H9 (cell line): ENCODE data around the gene TNFRSF6B. TPM values are rescaled to one million over a fixed set of nuclear protein-coding genes. Genes with fewer than 3 reads are reported as not detected.

Experiments
- DNase-seq: peaks from one replicate; pipeline ENCODE4 v3.0.0-alpha.2; 2017
- H2AFZ ChIP-seq: one replicate; pipeline ENCODE4 v1.6.1; 2013; ENCODE audit warnings: mild to moderate bottlenecking, low read length, control low read depth, moderate library complexity
- H2AK5ac ChIP-seq: 2 replicates; pipeline ENCODE4 v1.6.1; 2013; ENCODE audit warnings: low read length, control low read depth, mixed read lengths; ENCODE audit not compliant: insufficient read length
- H2BK120ac ChIP-seq: one replicate; pipeline ENCODE4 v1.6.1; 2013; ENCODE audit warnings: low read depth, mild to moderate bottlenecking, low read length, control low read depth, inconsistent platforms; ENCODE audit not compliant: poor library complexity, severe bottlenecking
- H2BK12ac ChIP-seq: 2 replicates; pipeline ENCODE4 v1.6.1; 2013; ENCODE audit warnings: low read length, control low read depth, mixed read lengths, low read depth; ENCODE audit not compliant: insufficient read length
- H2BK15ac ChIP-seq: 2 replicates; pipeline ENCODE4 v1.6.1; 2013; ENCODE audit warnings: low read depth, low read length, control low read depth
- H2BK20ac ChIP-seq: one replicate; pipeline ENCODE4 v1.6.1; 2013; ENCODE audit warnings: low read depth, mild to moderate bottlenecking, low read length, control low read depth, inconsistent platforms; ENCODE audit not compliant: poor library complexity, severe bottlenecking
- H2BK5ac ChIP-seq: 2 replicates; pipeline ENCODE4 v1.6.1; 2013; ENCODE audit warnings: low read length, control low read depth, mixed read lengths; ENCODE audit not compliant: insufficient read length
- H3K14ac ChIP-seq: 2 replicates; pipeline ENCODE4 v1.6.1; 2013; ENCODE audit warnings: low read length, control low read depth; ENCODE audit not compliant: insufficient read depth
- H3K18ac ChIP-seq: 2 replicates; pipeline ENCODE4 v1.6.1; 2013; ENCODE audit warnings: low read depth, mild to moderate bottlenecking, mixed read lengths, low read length, control low read depth; ENCODE audit not compliant: insufficient read length
- H3K23ac ChIP-seq: 2 replicates; pipeline ENCODE4 v1.6.1; 2013; ENCODE audit warnings: low read length, control low read depth, mixed read lengths, low read depth; ENCODE audit not compliant: insufficient read length
- H3K23me2 ChIP-seq: 2 replicates; pipeline ENCODE4 v1.6.1; 2013; ENCODE audit warnings: low read depth, mild to moderate bottlenecking, mixed read lengths, low read length, control low read depth; ENCODE audit not compliant: insufficient read length, poor library complexity, severe bottlenecking
- H3K27ac ChIP-seq: 2 replicates; pipeline ENCODE4 v1.5.1; 2013; ENCODE audit warnings: low read length, control low read depth, mixed read lengths, low read depth; ENCODE audit not compliant: insufficient read length
- H3K27me3 ChIP-seq: 2 replicates; pipeline ENCODE4 v1.6.1; 2013; ENCODE audit warnings: low read length, control low read depth, inconsistent platforms; ENCODE audit not compliant: insufficient read depth
- H3K4ac ChIP-seq: 2 replicates; pipeline ENCODE4 v1.6.1; 2013; ENCODE audit warnings: low read depth, mild to moderate bottlenecking, control low read depth, inconsistent platforms, low read length, moderate library complexity
- H3K4me1 ChIP-seq: 2 replicates; pipeline ENCODE4 v1.6.1; 2013; ENCODE audit warnings: low read length, control low read depth, inconsistent platforms; ENCODE audit not compliant: insufficient read depth
- H3K4me2 ChIP-seq: 2 replicates; pipeline ENCODE4 v1.6.1; 2013; ENCODE audit warnings: low read length, control low read depth, mixed read lengths; ENCODE audit not compliant: insufficient read length, insufficient read depth
- H3K56ac ChIP-seq: 2 replicates; pipeline ENCODE4 v1.6.1; 2013; ENCODE audit warnings: low read depth, mild to moderate bottlenecking, mixed read lengths, low read length, control low read depth; ENCODE audit not compliant: insufficient read length
- H3K79me1 ChIP-seq: 2 replicates; pipeline ENCODE4 v1.6.1; 2013; ENCODE audit warnings: low read depth, mild to moderate bottlenecking, moderate library complexity, low read length, control low read depth, inconsistent platforms; ENCODE audit not compliant: insufficient read depth, poor library complexity, severe bottlenecking
- H3K79me2 ChIP-seq: 2 replicates; pipeline ENCODE4 v1.6.1; 2013; ENCODE audit warnings: low read length, control low read depth, inconsistent platforms; ENCODE audit not compliant: insufficient read depth
- H3K9ac ChIP-seq: 2 replicates; pipeline ENCODE4 v1.6.1; 2013; ENCODE audit warnings: low read length, control low read depth, mixed read lengths; ENCODE audit not compliant: insufficient read length; ENCODE audit errors: extremely low read depth
- H3K9me3 ChIP-seq: one replicate; pipeline ENCODE4 v1.6.1; 2013; ENCODE audit warnings: low read depth, low read length, inconsistent platforms; ENCODE audit not compliant: control insufficient read depth
- H3T11ph ChIP-seq: one replicate; pipeline ENCODE4 v1.6.1; 2013; ENCODE audit warnings: mild to moderate bottlenecking, low read length, control low read depth, inconsistent platforms
- H4K20me1 ChIP-seq: one replicate; pipeline ENCODE4 v1.6.1; 2013; ENCODE audit not compliant: control insufficient read depth, insufficient read length, insufficient read depth
- H4K5ac ChIP-seq: 2 replicates; pipeline ENCODE4 v1.6.1; 2013; ENCODE audit warnings: low read depth, mild to moderate bottlenecking, mixed read lengths, low read length, control low read depth; ENCODE audit not compliant: insufficient read length
- H4K8ac ChIP-seq: replicated peaks from 2 replicates; pipeline ENCODE4 v1.6.1; 2013; ENCODE audit warnings: low read length, control low read depth, mixed read lengths, low read depth; ENCODE audit not compliant: insufficient read length
- H4K91ac ChIP-seq: 2 replicates; pipeline ENCODE4 v1.6.1; 2013; ENCODE audit warnings: low read depth, mild to moderate bottlenecking, moderate library complexity, mixed read lengths, low read length, control low read depth; ENCODE audit not compliant: insufficient read length
- H3K27ac Mint-ChIP-seq, 3 experiments: 2 replicates in 2 of 3; 3 replicates in 1 of 3; pipeline ENCODE4 v1.8.0; 2020 to 2021; ENCODE audit warnings: mixed read lengths in 3 of 3, mild to moderate bottlenecking in 1 of 3, moderate library complexity in 1 of 3
- H3K27me3 Mint-ChIP-seq: 2 replicates; pipeline ENCODE4 v1.8.0; 2021; ENCODE audit warnings: low read depth, mild to moderate bottlenecking, moderate library complexity, mixed read lengths
- H3K36me3 Mint-ChIP-seq, 3 experiments: 2 replicates in 2 of 3; 3 replicates in 1 of 3; pipeline ENCODE4 v1.8.0; 2020 to 2021; ENCODE audit warnings: low read depth in 3 of 3, mixed read lengths in 3 of 3; ENCODE audit not compliant: insufficient read depth in 1 of 3
- H3K4me1 Mint-ChIP-seq, 2 experiments: 2 replicates each; pipeline ENCODE4 v1.8.0; 2020; ENCODE audit warnings: mixed read lengths in 2 of 2
- H3K4me3 Mint-ChIP-seq, 2 experiments: 2 replicates in 1 of 2; 3 replicates in 1 of 2; pipeline ENCODE4 v1.8.0; 2020 to 2021; ENCODE audit warnings: mild to moderate bottlenecking in 2 of 2, mixed read lengths in 2 of 2, moderate library complexity in 1 of 2
- H3K9me3 Mint-ChIP-seq, 2 experiments: 2 replicates in 1 of 2; 3 replicates in 1 of 2; pipeline ENCODE4 v1.8.0; 2020; ENCODE audit warnings: mild to moderate bottlenecking in 2 of 2, mixed read lengths in 2 of 2, moderate library complexity in 1 of 2
- CTCF ChIP-seq: fragments of 200-600 bp; sonication (generic); conservative IDR thresholded peaks from 3 replicates; pipeline ENCODE4 v1.8.0; 2021; ENCODE audit warnings: antibody characterized with exemption, mild to moderate bottlenecking
- WGBS: extraction: QIAGEN DNeasy Blood & Tissue Kit; methylation state at CpG from one replicate; pipeline ENCODE4 v1.1.7; 2013; ENCODE audit warnings: missing lambda C conversion rate, low lambda C conversion rate, mixed read lengths; ENCODE audit not compliant: insufficient read length; ENCODE audit errors: extremely low coverage; 5-methylcytosine and 5-hydroxymethylcytosine counted together
- total RNA-seq: library from RNA; stranded (reverse); gene quantifications from 2 replicates; pipeline ENCODE4 v1.2.1, GENCODE V29; 2021

Gene TNFRSF6B
- total RNA-seq, 1 experiment from 2014 or later: not detected

GRCh38 chr20:63662813-63663189 is 33.7 kb upstream of the TNFRSF6B start:
- no peak overlapping the region; a peak in 1 of 5 replicates for H3K4me3 Mint-ChIP-seq
- Histone ChIP-seq H4K8ac (no peak overlapping the region), H3K79me2 (no peaks in the 10 kb centered on the region), H3K9me3 (no peaks in the 10 kb centered on the region), H2AK5ac (no peak overlapping the region), H2BK12ac (no peak overlapping the region), H2BK5ac (no peak overlapping the region), H4K91ac (no peak overlapping the region), H3K23me2 (peaks cover 7% of the 10 kb centered on the region), H2BK120ac (no peak overlapping the region), H3K4me2 (no peak overlapping the region), H3K9ac (no peak overlapping the region), H3K18ac (no peak overlapping the region), H3T11ph (no peak overlapping the region), H2AFZ (no peak overlapping the region), H3K4me1 (no peaks in the 10 kb centered on the region; the same call in 1 of the 2 replicates), H3K79me1 (no peaks in the 10 kb centered on the region), H3K23ac (no peak overlapping the region), H3K14ac (no peak overlapping the region), H4K5ac (no peak overlapping the region), H2BK15ac (no peak overlapping the region), H2BK20ac (no peak overlapping the region), H3K56ac (no peak overlapping the region), H4K20me1 (no peaks in the 10 kb centered on the region), H3K27me3 (no peaks in the 10 kb centered on the region; the same call in 1 of the 2 replicates), H3K27ac (no peak overlapping the region), H3K4ac (no peak overlapping the region)
- H3K27ac Mint-ChIP-seq: no peak overlapping the region
- DNase-seq: no peak
- peaks cover 7 to 18% of the 10 kb centered on the region in 2 experiments for H3K4me1 Mint-ChIP-seq
- WGBS: no CpG with 5 or more reads among the region's 9 CpGs
- H3K9me3 Mint-ChIP-seq: no peaks in the 10 kb centered on the region
- no peak for TF ChIP-seq CTCF
- no peaks in the 10 kb centered on the region for H3K27me3 Mint-ChIP-seq
- H3K36me3 Mint-ChIP-seq: peaks cover 21 to 53% (median 45%) of the 10 kb centered on the region in 3 experiments
